Activated CD4-positive, alpha-beta T cell treated with anti-CD3 and anti-CD28 coated beads, Interleukin-2, Interleukin-4, amounts not matched to agents 100 ng/mL and 50 ng/mL, durations not matched to agents 16 hours and 8 hours (primary cell): Measurements from ENCODE around the gene LPIN1.
"Not testable (repeated sequence)": the region's sequence is repeated elsewhere in the genome, so short reads cannot be mapped to it uniquely, and the experiment has no call there.

ENCODE experiments used
- DNase-seq: peaks from one replicate; pipeline ENCODE4 v3.0.0-alpha.2; 2020; ENCODE audit warnings: low spot score

The LPIN1 gene

GRCh38 chr2:11744631-11745394 lies 1.6 kb upstream of the LPIN1 start:
- peak; percentile 48 for DNase-seq

- DNase-seq = peak; percentile 46
These were observed 638 bp upstream of the LPIN1 start for GRCh38 chr2:11745613-11746375.

GRCh38 chr2:11746807-11747459 lies 501 bp downstream of the LPIN1 start:
- no peak for DNase-seq

GRCh38 chr2:11748018-11748860 lies 1.8 kb downstream of the LPIN1 start:
- DNase-seq = no peak

- DNase-seq = no peak
These were observed 2.6 kb downstream of the LPIN1 start for GRCh38 chr2:11748861-11749645.

- DNase-seq = no peak
These were observed 3.4 kb downstream of the LPIN1 start for GRCh38 chr2:11749646-11750349.

GRCh38 chr2:11750422-11750821 lies 4.0 kb downstream of the LPIN1 start:
- DNase-seq = peak; percentile 84

GRCh38 chr2:11750917-11751316 lies 4.5 kb downstream of the LPIN1 start:
- DNase-seq = no peak

- DNase-seq = no peak
These were observed 6.5 kb downstream of the LPIN1 start for GRCh38 chr2:11752906-11753305.

- DNase-seq = peak; percentile 65
These were observed 7.0 kb downstream of the LPIN1 start for GRCh38 chr2:11753452-11753885.

- DNase-seq = peak; percentile 87
These were observed 7.7 kb downstream of the LPIN1 start for GRCh38 chr2:11753886-11754699.

- no peak for DNase-seq
These were observed 8.2 kb downstream of the LPIN1 start for GRCh38 chr2:11754700-11755015.

- DNase-seq = peak; percentile 51
These were observed 10.7 kb downstream of the LPIN1 start for GRCh38 chr2:11757101-11757500.

GRCh38 chr2:11758187-11758586 lies 11.8 kb downstream of the LPIN1 start:
- DNase-seq = no peak

- DNase-seq = no peak
These were observed 12.2 kb downstream of the LPIN1 start for GRCh38 chr2:11758647-11759046.

- not testable (repeated sequence) for DNase-seq
These were observed 12.9 kb downstream of the LPIN1 start for GRCh38 chr2:11759182-11759975.

GRCh38 chr2:11761259-11761658 lies 14.8 kb downstream of the LPIN1 start:
- DNase-seq = no peak

GRCh38 chr2:11762031-11762430 lies 15.6 kb downstream of the LPIN1 start:
- DNase-seq = no peak
